Measurements from ENCODE around the gene CACNA1B.

DNA sequence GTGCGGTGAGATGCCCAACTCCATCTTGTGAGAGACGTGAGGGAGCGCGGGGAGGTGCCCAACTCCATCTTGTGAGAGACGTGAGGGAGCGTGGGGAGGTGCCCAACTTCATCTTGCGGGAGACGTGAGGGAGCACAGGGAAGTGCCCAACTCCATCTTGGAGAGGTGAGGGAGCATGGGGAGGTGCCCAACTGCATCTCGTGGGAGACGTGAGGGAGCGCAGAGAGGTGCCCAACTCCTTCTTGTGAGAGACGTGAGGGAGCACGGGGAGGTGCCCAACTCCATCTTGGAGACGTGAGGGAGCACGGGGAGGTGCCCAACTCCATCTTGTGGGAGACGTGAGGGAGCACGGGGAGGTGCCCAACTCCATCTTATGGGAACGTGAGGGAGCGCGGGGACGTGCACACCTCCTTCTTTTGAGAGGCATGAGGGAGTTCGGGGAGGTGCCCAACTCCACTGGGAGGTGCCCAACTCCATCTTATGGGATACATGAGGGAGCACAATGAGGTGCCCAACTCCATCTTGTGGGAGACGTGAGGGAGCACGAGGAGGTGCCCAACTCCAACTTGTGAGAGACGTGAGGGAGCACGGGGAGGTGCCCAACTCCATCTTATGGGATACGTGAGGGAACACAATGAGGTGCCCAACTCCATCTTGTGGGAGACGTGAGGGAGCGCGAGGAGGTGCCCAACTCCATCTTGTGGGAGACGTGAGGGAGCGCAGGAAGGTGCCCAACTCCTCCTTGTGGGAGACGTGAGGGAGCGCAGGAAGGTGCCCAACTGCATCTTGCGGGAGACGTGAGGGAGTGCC, 235.4 kb downstream of the CACNA1B start:
- TF ChIP-seq EZH2phosphoT487 (IDR thresholded peaks at IDR 0.05; ENCODE audit: borderline replicate concordance): no peak
- TF ChIP-seq, protein P1, sequence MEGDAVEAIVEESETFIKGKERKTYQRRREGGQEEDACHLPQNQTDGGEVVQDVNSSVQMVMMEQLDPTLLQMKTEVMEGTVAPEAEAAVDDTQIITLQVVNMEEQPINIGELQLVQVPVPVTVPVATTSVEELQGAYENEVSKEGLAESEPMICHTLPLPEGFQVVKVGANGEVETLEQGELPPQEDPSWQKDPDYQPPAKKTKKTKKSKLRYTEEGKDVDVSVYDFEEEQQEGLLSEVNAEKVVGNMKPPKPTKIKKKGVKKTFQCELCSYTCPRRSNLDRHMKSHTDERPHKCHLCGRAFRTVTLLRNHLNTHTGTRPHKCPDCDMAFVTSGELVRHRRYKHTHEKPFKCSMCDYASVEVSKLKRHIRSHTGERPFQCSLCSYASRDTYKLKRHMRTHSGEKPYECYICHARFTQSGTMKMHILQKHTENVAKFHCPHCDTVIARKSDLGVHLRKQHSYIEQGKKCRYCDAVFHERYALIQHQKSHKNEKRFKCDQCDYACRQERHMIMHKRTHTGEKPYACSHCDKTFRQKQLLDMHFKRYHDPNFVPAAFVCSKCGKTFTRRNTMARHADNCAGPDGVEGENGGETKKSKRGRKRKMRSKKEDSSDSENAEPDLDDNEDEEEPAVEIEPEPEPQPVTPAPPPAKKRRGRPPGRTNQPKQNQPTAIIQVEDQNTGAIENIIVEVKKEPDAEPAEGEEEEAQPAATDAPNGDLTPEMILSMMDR (IDR thresholded peaks at IDR 0.05 in 2 of 3, conservative IDR thresholded peaks at IDR 0.05 in 1 of 3; ENCODE audit: borderline replicate concordance in 1 of 3, insufficient read depth in 1 of 3, low read depth in 2 of 3, low read length in 2 of 3): no peak
- TF ChIP-seq CEBPB (IDR thresholded peaks at IDR 0.05; ENCODE audit: low read depth): no peak
- TF ChIP-seq, protein P2, sequence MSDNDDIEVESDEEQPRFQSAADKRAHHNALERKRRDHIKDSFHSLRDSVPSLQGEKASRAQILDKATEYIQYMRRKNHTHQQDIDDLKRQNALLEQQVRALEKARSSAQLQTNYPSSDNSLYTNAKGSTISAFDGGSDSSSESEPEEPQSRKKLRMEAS (IDR thresholded peaks at IDR 0.05): no peak
- no peak for TF ChIP-seq SRF (IDR thresholded peaks at IDR 0.05; ENCODE audit: low read depth)
- no peak for TF ChIP-seq SIN3A (IDR thresholded peaks at IDR 0.05; ENCODE audit: low read depth)
- TF ChIP-seq ZNF274 (IDR thresholded peaks at IDR 0.05; ENCODE audit: low read depth, low read length): no peak
- TF ChIP-seq POLR2AphosphoS5 (IDR thresholded peaks at IDR 0.05; ENCODE audit: low read depth, low read length): no peak
- no peak for TF ChIP-seq CBX3 (IDR thresholded peaks at IDR 0.05; ENCODE audit: low read depth)
